SU-DHL-6 (cell line): ENCODE results near the gene CASK.

Experiments used
- H2AFZ ChIP-seq: fragments of 200-600 bp; sonication (generic); 2 replicates; pipeline ENCODE4 v1.6.1; 2014; ENCODE audit warnings: low read depth, mild to moderate bottlenecking, moderate library complexity, mixed read lengths, antibody characterized with exemption, low read length; ENCODE audit not compliant: severe bottlenecking
- H3F3A ChIP-seq: fragments of 200-600 bp; shearing (Covaris generic); 2 replicates; pipeline ENCODE4 v1.6.0; 2016; ENCODE audit warnings: antibody characterized with exemption, mild to moderate bottlenecking; ENCODE audit not compliant: insufficient read depth
- H3K27ac ChIP-seq: fragments of 200-600 bp; sonication (generic); 2 replicates; pipeline ENCODE4 v1.5.1; 2016; ENCODE audit warnings: low read depth, mild to moderate bottlenecking, low read length, moderate library complexity, mixed read lengths
- H3K27me3 ChIP-seq: fragments of 200-600 bp; sonication (generic), shearing (Covaris generic); 2 replicates; pipeline ENCODE4 v1.6.0; 2014; ENCODE audit warnings: mild to moderate bottlenecking, low read length
- H3K36me3 ChIP-seq: fragments of 200-600 bp; sonication (generic); 2 replicates; pipeline ENCODE4 v1.6.1; 2014; ENCODE audit warnings: mild to moderate bottlenecking, low read length, mixed read lengths
- H3K4me2 ChIP-seq: fragments of 300-600, 200-600 bp; shearing (Covaris generic), sonication (generic); 2 replicates; pipeline ENCODE4 v1.6.0; 2014; ENCODE audit warnings: low read length, low read depth, mild to moderate bottlenecking; ENCODE audit not compliant: poor library complexity, severe bottlenecking
- H3K4me3 ChIP-seq: fragments of 200-600 bp; sonication (generic); 2 replicates; pipeline ENCODE4 v1.5.1; 2014; ENCODE audit warnings: antibody characterized with exemption, low read length, mild to moderate bottlenecking, mixed read lengths; ENCODE audit not compliant: insufficient read depth, poor library complexity, severe bottlenecking
- H3K79me2 ChIP-seq: fragments of 200-600 bp; sonication (generic); 2 replicates; pipeline ENCODE4 v1.6.1; 2014; ENCODE audit warnings: mild to moderate bottlenecking, low read length, moderate library complexity; ENCODE audit not compliant: insufficient read depth
- H3K9ac ChIP-seq: fragments of 200-600 bp; sonication (generic); 2 replicates; pipeline ENCODE4 v1.7.0; 2014; ENCODE audit warnings: mild to moderate bottlenecking, low read length
- H3K9me2 ChIP-seq: fragments of 200-600 bp; sonication (generic); replicated peaks from 2 replicates; pipeline ENCODE4 v1.6.1; 2014; ENCODE audit warnings: low read length; ENCODE audit not compliant: insufficient read depth
- H3K9me3 ChIP-seq: fragments of 200-600 bp; sonication (generic); 2 replicates; pipeline ENCODE4 v1.6.1; 2014; ENCODE audit warnings: low read length, mixed read lengths; ENCODE audit not compliant: insufficient read depth
- H4K20me1 ChIP-seq: fragments of 200-600 bp; sonication (generic); 2 replicates; pipeline ENCODE4 v1.6.1; 2014; ENCODE audit warnings: low read depth, mild to moderate bottlenecking, antibody characterized with exemption, low read length, moderate library complexity, mixed read lengths
- CTCF ChIP-seq: fragments of 200-600 bp; sonication (generic); IDR thresholded peaks from one replicate; pipeline ENCODE4 v1.5.1; 2017; ENCODE audit warnings: antibody characterized with exemption, mild to moderate bottlenecking, low read length, moderate library complexity; ENCODE audit not compliant: insufficient read depth, poor library complexity, severe bottlenecking
- EZH2phosphoT487 ChIP-seq: fragments of 200-600 bp; sonication (generic), shearing (Covaris generic); conservative IDR thresholded peaks from 2 replicates; pipeline ENCODE4 v1.6.1; 2018; ENCODE audit warnings: mild to moderate bottlenecking, antibody characterized with exemption, low read length, moderate library complexity, mixed read lengths

CASK gene

GRCh38 chrX:41526925-41527324 is 396.4 kb downstream of the CASK start:
- Histone ChIP-seq H3K9me3 (no peaks in the 10 kb centered on the region), H2AFZ (no peak overlapping the region), H3K9ac (no peak overlapping the region), H3K36me3 (no peaks in the 10 kb centered on the region), H3K4me3 (no peak overlapping the region), H3K4me2 (no peak overlapping the region), H4K20me1 (no peaks in the 10 kb centered on the region), H3K79me2 (no peaks in the 10 kb centered on the region), H3F3A (no peaks in the 10 kb centered on the region), H3K27ac (no peak overlapping the region), H3K27me3 (no peaks in the 10 kb centered on the region), H3K9me2 (no peaks in the 10 kb centered on the region)
- TF ChIP-seq CTCF: no peak
- no peak for TF ChIP-seq EZH2phosphoT487

- Histone ChIP-seq H3F3A (no peaks in the 10 kb centered on the region), H3K4me3 (no peak overlapping the region), H3K27ac (no peak overlapping the region), H4K20me1 (no peaks in the 10 kb centered on the region), H2AFZ (no peak overlapping the region), H3K9me2 (no peaks in the 10 kb centered on the region), H3K79me2 (no peaks in the 10 kb centered on the region), H3K27me3 (no peaks in the 10 kb centered on the region), H3K4me2 (no peak overlapping the region), H3K9me3 (no peaks in the 10 kb centered on the region), H3K36me3 (no peaks in the 10 kb centered on the region), H3K9ac (no peak overlapping the region)
- no peak for TF ChIP-seq EZH2phosphoT487
- TF ChIP-seq CTCF: no peak
Observed at GRCh38 chrX:41526271-41526670, 397.1 kb downstream of the CASK start.

- no peak overlapping the region for H2AFZ ChIP-seq
- no peaks in the 10 kb centered on the region for H3K36me3 ChIP-seq
- H3K9me3 ChIP-seq: no peaks in the 10 kb centered on the region
Observed at GRCh38 chrX:41522671-41523070, 400.7 kb downstream of the CASK start.

More at GRCh38 chrX:41522671-41523070, 400.7 kb downstream of the CASK start:
- TF ChIP-seq EZH2phosphoT487: no peak
- no peak for TF ChIP-seq CTCF
- Histone ChIP-seq H3K9me2 (no peaks in the 10 kb centered on the region), H4K20me1 (no peaks in the 10 kb centered on the region), H3K4me2 (no peak overlapping the region), H3F3A (no peaks in the 10 kb centered on the region), H3K79me2 (no peaks in the 10 kb centered on the region), H3K9ac (no peak overlapping the region), H3K27ac (no peak overlapping the region), H3K4me3 (no peak overlapping the region), H3K27me3 (no peaks in the 10 kb centered on the region)
